IMR-90 (cell line): ENCODE data around the gene RND1. TPM values are rescaled to one million over a fixed set of nuclear protein-coding genes. Genes with fewer than 3 reads are reported as not detected.

ENCODE experiments used
- ATAC-seq: fragments of 200-7000 bp; cut with Tn5 transposase; 2 replicates; pipeline ENCODE4 v1.9.1; 2020; ENCODE audit warnings: low read depth, mild to moderate bottlenecking, moderate library complexity
- BruUV-seq: library from RNA; stranded (reverse); fragments of 400-500 nt; replicated peaks from 2 replicates; lab custom pipeline; 2021; lab: Mats Ljungman, UMichigan
- CTCF ChIA-PET: fragments of 300-600 bp; formaldehyde crosslinking; extraction: SDS; loops from one replicate; lab custom pipeline; 2021; ENCODE audit warnings: antibody characterized with exemption; lab: Yijun Ruan, JAX
- POLR2A ChIA-PET: fragments of 300-600 bp; sonication (Branson Sonifier 250); formaldehyde crosslinking; loops from one replicate; lab custom pipeline; 2022; ENCODE audit warnings: antibody characterized with exemption; ENCODE audit not compliant: unreplicated experiment; lab: Charles Lee
- DNase-seq: peaks from one replicate; pipeline ENCODE4 v3.0.0; 2013
- H2AFZ ChIP-seq: replicated peaks from 2 replicates; pipeline ENCODE3; 2013; ENCODE audit warnings: low read length, mild to moderate bottlenecking; ENCODE audit not compliant: poor library complexity
- H2AK5ac ChIP-seq: 2 replicates; pipeline ENCODE4 v1.6.1; 2013; ENCODE audit warnings: low read depth, low read length, inconsistent platforms
- H2AK9ac ChIP-seq: replicated peaks from 2 replicates; pipeline ENCODE3; 2013; ENCODE audit warnings: mild to moderate bottlenecking, low read depth, low read length, moderate library complexity; ENCODE audit not compliant: poor library complexity
- H2BK120ac ChIP-seq: 2 replicates; pipeline ENCODE4 v1.6.1; 2013; ENCODE audit warnings: low read depth, low read length, inconsistent platforms
- H2BK15ac ChIP-seq: 3 replicates; pipeline ENCODE4 v1.6.1; 2013; ENCODE audit warnings: low read depth, low read length, inconsistent platforms
- H2BK20ac ChIP-seq: 2 replicates; pipeline ENCODE4 v1.6.1; 2013; ENCODE audit warnings: low read depth, mild to moderate bottlenecking, inconsistent platforms, low read length, moderate library complexity
- H2BK5ac ChIP-seq: 2 replicates; pipeline ENCODE4 v1.6.1; 2013; ENCODE audit warnings: mild to moderate bottlenecking, low read depth, low read length, inconsistent platforms; ENCODE audit not compliant: poor library complexity, severe bottlenecking
- H3K14ac ChIP-seq: replicated peaks from 2 replicates; pipeline ENCODE4 v1.6.1; 2013; ENCODE audit warnings: low read depth, low read length, inconsistent platforms
- H3K18ac ChIP-seq: 2 replicates; pipeline ENCODE4 v1.6.1; 2013; ENCODE audit warnings: low read depth, low read length, control low read depth
- H3K23ac ChIP-seq: 2 replicates; pipeline ENCODE4 v1.6.1; 2013; ENCODE audit warnings: low read depth, low read length, inconsistent platforms
- H3K27ac ChIP-seq: 2 replicates; pipeline ENCODE4 v1.5.1; 2013; ENCODE audit warnings: mild to moderate bottlenecking, control low read depth, low read length; ENCODE audit not compliant: insufficient read depth
- H3K27me3 ChIP-seq: 2 replicates; pipeline ENCODE4 v1.6.1; 2013; ENCODE audit warnings: low read length; ENCODE audit not compliant: control insufficient read depth, insufficient read depth
- H3K36me3 ChIP-seq: 2 replicates; pipeline ENCODE4 v1.6.1; 2013; ENCODE audit warnings: low read length, mixed read lengths; ENCODE audit not compliant: control insufficient read depth, insufficient read depth
- H3K4ac ChIP-seq: 2 replicates; pipeline ENCODE4 v1.6.1; 2013; ENCODE audit warnings: low read depth, low read length, inconsistent platforms
- H3K4me1 ChIP-seq: 2 replicates; pipeline ENCODE4 v1.6.1; 2013; ENCODE audit warnings: low read length, mixed read lengths; ENCODE audit not compliant: control insufficient read depth, insufficient read depth
- H3K4me2 ChIP-seq: 2 replicates; pipeline ENCODE4 v1.6.1; 2013; ENCODE audit warnings: low read depth, mild to moderate bottlenecking, control low read depth, low read length, moderate library complexity
- H3K4me3 ChIP-seq: 2 replicates; pipeline ENCODE4 v1.5.1; 2013; ENCODE audit warnings: low read depth, mild to moderate bottlenecking, control low read depth, low read length, moderate library complexity; ENCODE audit not compliant: insufficient read depth
- H3K56ac ChIP-seq: 2 replicates; pipeline ENCODE4 v1.6.1; 2013; ENCODE audit warnings: low read length, inconsistent platforms; ENCODE audit not compliant: insufficient read depth; ENCODE audit errors: extremely low read depth
- H3K79me1 ChIP-seq, 2 experiments: 2 replicates each; pipeline ENCODE4 v1.6.1; 2013; ENCODE audit warnings: low read length in 2 of 2, inconsistent platforms in 1 of 2, low read depth in 1 of 2
- H3K9ac ChIP-seq: 2 replicates; pipeline ENCODE4 v1.6.1; 2013; ENCODE audit warnings: low read depth, low read length, control low read depth
- H3K9me1 ChIP-seq: 2 replicates; pipeline ENCODE4 v1.6.1; 2013; ENCODE audit warnings: low read length, inconsistent platforms; ENCODE audit not compliant: insufficient read depth
- H3K9me3 ChIP-seq: 2 replicates; pipeline ENCODE4 v1.6.1; 2013; ENCODE audit warnings: low read length; ENCODE audit not compliant: control insufficient read depth, insufficient read depth
- H4K20me1 ChIP-seq: 2 replicates; pipeline ENCODE4 v1.6.1; 2013; ENCODE audit warnings: low read length, inconsistent platforms; ENCODE audit not compliant: insufficient read depth
- H4K5ac ChIP-seq: 2 replicates; pipeline ENCODE4 v1.6.1; 2013; ENCODE audit warnings: mild to moderate bottlenecking, low read depth, low read length, control low read depth
- H4K8ac ChIP-seq, 2 experiments: 2 replicates each; pipeline ENCODE4 v1.6.1; 2013; ENCODE audit warnings: low read depth in 2 of 2, low read length in 2 of 2, control low read depth in 1 of 2, inconsistent platforms in 1 of 2
- H4K91ac ChIP-seq: 2 replicates; pipeline ENCODE4 v1.6.1; 2013; ENCODE audit warnings: low read depth, low read length, inconsistent platforms; ENCODE audit not compliant: insufficient read depth
- BHLHE40 ChIP-seq: fragments of 150-350 bp; IDR thresholded peaks from 2 replicates; pipeline ENCODE4 v1.6.1; 2016; ENCODE audit warnings: mild to moderate bottlenecking, low read depth, low read length
- CEBPB ChIP-seq: IDR thresholded peaks from 2 replicates; pipeline ENCODE4 v1.6.1; 2012; ENCODE audit warnings: low read depth, low read length, improper control_type of control experiment
- CHD1 ChIP-seq: IDR thresholded peaks from 2 replicates; pipeline ENCODE4 v1.6.1; 2012; ENCODE audit warnings: low read depth, low read length, improper control_type of control experiment
- ELK1 ChIP-seq: fragments of 150-350 bp; IDR thresholded peaks from 2 replicates; pipeline ENCODE4 v1.6.1; 2016; ENCODE audit warnings: low read depth, mild to moderate bottlenecking, low read length, moderate library complexity, borderline replicate concordance
- FOS ChIP-seq: fragments of 150-350 bp; IDR thresholded peaks from 2 replicates; pipeline ENCODE4 v1.6.1; 2016; ENCODE audit warnings: low read depth, low read length
- MAZ ChIP-seq: IDR thresholded peaks from 2 replicates; pipeline ENCODE4 v1.6.1; 2012; ENCODE audit warnings: low read depth, mild to moderate bottlenecking, low read length, improper control_type of control experiment, moderate library complexity, borderline replicate concordance
- MXI1 ChIP-seq: IDR thresholded peaks from 2 replicates; pipeline ENCODE4 v1.6.1; 2012; ENCODE audit warnings: low read depth, mild to moderate bottlenecking, low read length, moderate library complexity, borderline replicate concordance
- NFE2L2 ChIP-seq: fragments of 150-350 bp; IDR thresholded peaks from 2 replicates; pipeline ENCODE4 v1.6.1; 2016; ENCODE audit warnings: low read depth, mild to moderate bottlenecking, low read length
- POLR2A ChIP-seq: IDR thresholded peaks from 2 replicates; pipeline ENCODE4 v1.6.1; 2012; ENCODE audit warnings: mild to moderate bottlenecking, low read depth, low read length
- RAD21 ChIP-seq: IDR thresholded peaks from 2 replicates; pipeline ENCODE4 v1.6.1; 2012; ENCODE audit warnings: low read length, improper control_type of control experiment
- RCOR1 ChIP-seq: IDR thresholded peaks from 2 replicates; pipeline ENCODE4 v1.6.1; 2012; ENCODE audit warnings: mild to moderate bottlenecking, low read length, improper control_type of control experiment; ENCODE audit not compliant: insufficient replicate concordance
- SMC3 ChIP-seq: fragments of 150-350 bp; IDR thresholded peaks from 2 replicates; pipeline ENCODE4 v1.6.1; 2016; ENCODE audit warnings: low read depth, mild to moderate bottlenecking, antibody characterized with exemption, low read length, moderate library complexity
- WGBS, 2 experiments: methylation state at CpG; one replicate each; pipeline versions ENCODE4 v1.1.5 to v1.1.7; 2013; ENCODE audit warnings: missing lambda C conversion rate in 2 of 2; ENCODE audit not compliant: insufficient read length in 1 of 2; ENCODE audit errors: extremely low coverage in 2 of 2; 5-methylcytosine and 5-hydroxymethylcytosine counted together
- dilution Hi-C: fragments of 300-500 bp; cut with HindIII; formaldehyde crosslinking; loops from one replicate; pipeline ENCODE4 v1.14.3; 2018; ENCODE audit warnings: low sequenced_read_pairs; ENCODE audit not compliant: unreplicated experiment
- in situ Hi-C: fragments of 300-500 bp; cut with MboI; formaldehyde crosslinking; loops from 3 replicates; pipeline ENCODE4 v1.14.3; 2019; ENCODE audit warnings: low sequenced_read_pairs, inconsistent platforms, mixed read lengths
- intact Hi-C: fragments of 100-400 bp; cut with micrococcal nuclease; formaldehyde crosslinking; loops from 2 replicates; pipeline ENCODE4 v1.10.0; 2022
- polyA plus RNA-seq, 3 experiments: library from polyadenylated mRNA; depleted of rRNA; stranded (reverse); fragments of >200 nt; gene quantifications; 2 replicates each; pipeline ENCODE4 v1.2.3, GENCODE V29; 2012; ENCODE audit warnings: low replicate concordance in 1 of 3
- total RNA-seq: library from RNA; depleted of rRNA; stranded (reverse); fragments of >200 nt; gene quantifications from 2 replicates; pipeline ENCODE4 v1.2.3, GENCODE V29; 2012
- TF ChIP-seq, protein P1 (sequence below): conservative IDR thresholded peaks from 2 replicates; pipeline ENCODE4 v1.5.1; 2012; ENCODE audit warnings: mild to moderate bottlenecking, low read depth, low read length, improper control_type of control experiment
- TF ChIP-seq, protein P2 (sequence below): fragments of 150-350 bp; IDR thresholded peaks from 2 replicates; pipeline ENCODE4 v1.6.1; 2017; ENCODE audit warnings: mild to moderate bottlenecking, antibody characterized with exemption, low read length, low read depth

RND1 gene
- total and polyA plus RNA-seq, 2 of the 4 experiments (the other 2 are of a cell fraction), result under 0.01 to 0.21 TPM

- CTCF ChIA-PET, result interaction anchor here (0.5 to 2.2 kb wide), 4 partner anchors 18 to 35 kb away, joined by 3 to 7 read pairs (median 6); no protein-coding TSS in a partner anchor
- Histone ChIP-seq H3K4me2 (no peak overlapping the region), H2BK20ac (no peak overlapping the region), H3K27ac (no peak overlapping the region), H2AFZ (no peak overlapping the region), H2AK5ac (no peak overlapping the region), H3K14ac (no peak overlapping the region), H2BK5ac (no peak overlapping the region), H3K36me3 (no peaks in the 10 kb centered on the region), H3K56ac (no peak overlapping the region), H3K4ac (no peak overlapping the region), H3K27me3 (peaks cover 15% of the 10 kb centered on the region), H3K79me1 (no peaks in the 10 kb centered on the region), H2BK120ac (no peak overlapping the region), H3K9ac (no peak overlapping the region), H4K5ac (no peak overlapping the region), H3K18ac (no peak overlapping the region), H3K23ac (no peak overlapping the region), H4K8ac (no peak overlapping the region), H3K4me3 (no peak overlapping the region), H2AK9ac (no peak overlapping the region), H3K4me1 (no peaks in the 10 kb centered on the region), H4K20me1 (no peaks in the 10 kb centered on the region), H3K9me3 (no peaks in the 10 kb centered on the region), H2BK15ac (no peak overlapping the region), H4K91ac (no peak overlapping the region), H3K9me1 (no peaks in the 10 kb centered on the region)
- intact Hi-C loops (no loop called here), in situ Hi-C loops (no loop called here), dilution Hi-C loops (no loop called here)
- POLR2A ChIA-PET, result no interaction called here
- WGBS, 2 experiments, result no CpG with 5 or more reads among the region's 4 CpGs
- BruUV-seq, result no TSS peak
- DNase-seq, result no peak
- ATAC-seq, result no peak
- TF ChIP-seq, protein P1, sequence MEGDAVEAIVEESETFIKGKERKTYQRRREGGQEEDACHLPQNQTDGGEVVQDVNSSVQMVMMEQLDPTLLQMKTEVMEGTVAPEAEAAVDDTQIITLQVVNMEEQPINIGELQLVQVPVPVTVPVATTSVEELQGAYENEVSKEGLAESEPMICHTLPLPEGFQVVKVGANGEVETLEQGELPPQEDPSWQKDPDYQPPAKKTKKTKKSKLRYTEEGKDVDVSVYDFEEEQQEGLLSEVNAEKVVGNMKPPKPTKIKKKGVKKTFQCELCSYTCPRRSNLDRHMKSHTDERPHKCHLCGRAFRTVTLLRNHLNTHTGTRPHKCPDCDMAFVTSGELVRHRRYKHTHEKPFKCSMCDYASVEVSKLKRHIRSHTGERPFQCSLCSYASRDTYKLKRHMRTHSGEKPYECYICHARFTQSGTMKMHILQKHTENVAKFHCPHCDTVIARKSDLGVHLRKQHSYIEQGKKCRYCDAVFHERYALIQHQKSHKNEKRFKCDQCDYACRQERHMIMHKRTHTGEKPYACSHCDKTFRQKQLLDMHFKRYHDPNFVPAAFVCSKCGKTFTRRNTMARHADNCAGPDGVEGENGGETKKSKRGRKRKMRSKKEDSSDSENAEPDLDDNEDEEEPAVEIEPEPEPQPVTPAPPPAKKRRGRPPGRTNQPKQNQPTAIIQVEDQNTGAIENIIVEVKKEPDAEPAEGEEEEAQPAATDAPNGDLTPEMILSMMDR, result no peak
- TF ChIP-seq SMC3, result no peak
- no peak for TF ChIP-seq RAD21
- no peak for TF ChIP-seq CEBPB
- TF ChIP-seq ELK1, result no peak
- TF ChIP-seq NFE2L2, result no peak
- no peak for TF ChIP-seq MXI1
- no peak for TF ChIP-seq POLR2A
- no peak for TF ChIP-seq BHLHE40
- TF ChIP-seq RCOR1, result no peak
- TF ChIP-seq CHD1, result no peak
- no peak for TF ChIP-seq MAZ
- TF ChIP-seq FOS, result no peak
- TF ChIP-seq, protein P2, sequence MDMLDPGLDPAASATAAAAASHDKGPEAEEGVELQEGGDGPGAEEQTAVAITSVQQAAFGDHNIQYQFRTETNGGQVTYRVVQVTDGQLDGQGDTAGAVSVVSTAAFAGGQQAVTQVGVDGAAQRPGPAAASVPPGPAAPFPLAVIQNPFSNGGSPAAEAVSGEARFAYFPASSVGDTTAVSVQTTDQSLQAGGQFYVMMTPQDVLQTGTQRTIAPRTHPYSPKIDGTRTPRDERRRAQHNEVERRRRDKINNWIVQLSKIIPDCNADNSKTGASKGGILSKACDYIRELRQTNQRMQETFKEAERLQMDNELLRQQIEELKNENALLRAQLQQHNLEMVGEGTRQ, result no peak
Measured at GRCh38 chr12:48873096-48873495, 7.4 kb upstream of the RND1 start.
